ENCODE data around the gene ADAMTS2. TPM values are rescaled to one million over a fixed set of nuclear protein-coding genes. Genes with fewer than 3 reads are reported as not detected.

Gene ADAMTS2
- total RNA-seq, 1 experiment from 2014 or later = not detected

DNA sequence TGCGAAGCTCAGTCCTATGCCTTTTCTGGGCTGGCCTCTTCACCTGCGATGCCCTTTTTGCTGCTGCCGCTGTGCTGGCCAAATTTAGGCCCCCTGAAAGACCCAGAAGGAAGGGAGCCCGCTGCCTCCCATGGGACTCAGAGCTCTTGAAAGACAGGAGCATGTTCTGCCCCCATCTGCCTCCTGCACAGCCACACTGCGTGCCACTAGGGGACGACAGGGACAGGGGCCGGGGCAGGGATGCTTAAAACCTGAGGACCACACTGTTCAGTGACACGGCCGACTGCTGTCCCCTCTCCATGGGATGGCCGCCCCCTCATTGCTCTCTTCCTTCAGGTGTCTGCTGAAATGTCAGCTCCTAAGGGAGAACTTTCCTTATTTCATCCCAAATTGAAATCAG, 132.4 kb downstream of the ADAMTS2 start:
- DNase-seq = peak; percentile 21 to 24
- no peaks in the 10 kb centered on the region for H3K9me3 ChIP-seq (replicated peaks)

DNA sequence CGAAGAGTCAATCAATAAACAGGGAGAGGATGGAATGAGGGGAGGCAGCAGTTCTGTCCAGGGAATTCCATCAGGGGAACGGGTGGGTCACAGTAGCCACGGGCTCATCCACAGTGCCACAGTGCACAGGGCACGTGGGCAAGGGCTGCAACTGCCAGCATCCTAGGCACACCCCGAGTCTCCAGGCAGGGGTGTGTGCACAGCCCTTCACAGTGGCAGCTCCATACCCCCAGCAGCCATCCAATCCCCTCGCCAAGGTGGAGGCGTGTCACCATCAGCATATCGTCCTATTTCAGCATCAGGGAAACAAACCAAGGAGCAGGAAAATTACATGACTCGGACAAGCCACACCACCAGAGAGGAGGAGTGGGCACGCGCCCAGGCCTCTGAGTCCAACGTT, 133.6 kb downstream of the ADAMTS2 start:
- H3K4me1 ChIP-seq = no peaks in the 10 kb centered on the region
- H3K27me3 ChIP-seq = no peaks in the 10 kb centered on the region
- H3K4me3 ChIP-seq = no peak overlapping the region
- H3K27ac ChIP-seq = no peak overlapping the region
- H3K36me3 ChIP-seq = no peaks in the 10 kb centered on the region
- H3K9me3 ChIP-seq (replicated peaks) = no peaks in the 10 kb centered on the region
- DNase-seq = no peak

More for the DNA sequence above, 132.4 kb downstream of the ADAMTS2 start:
- Histone ChIP-seq H3K4me1 (no peaks in the 10 kb centered on the region), H3K36me3 (no peaks in the 10 kb centered on the region), H3K27me3 (no peaks in the 10 kb centered on the region), H3K27ac (no peak overlapping the region), H3K4me3 (no peak overlapping the region)

DNA sequence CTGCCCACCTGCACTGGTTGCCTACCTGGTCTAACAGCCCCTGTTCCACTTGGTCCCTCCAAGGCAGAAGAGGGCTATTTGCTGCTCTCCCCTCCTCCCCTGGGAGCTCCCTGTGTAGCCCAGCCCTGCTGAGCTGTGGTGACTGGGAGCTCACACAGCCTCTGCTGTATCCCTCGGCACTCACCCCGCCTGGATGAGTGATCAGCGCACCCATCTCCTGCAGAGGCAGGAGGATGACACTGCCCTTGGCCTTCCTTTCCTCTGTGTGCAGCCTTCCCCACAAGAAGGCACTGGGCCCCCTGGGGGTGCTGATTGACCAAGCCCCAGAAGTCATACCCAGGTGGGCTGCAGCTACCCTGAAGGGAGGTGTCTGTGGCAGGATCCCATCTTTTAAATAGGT, 134.2 kb downstream of the ADAMTS2 start:
- no peak for DNase-seq
- H3K27me3 ChIP-seq = no peaks in the 10 kb centered on the region
- no peaks in the 10 kb centered on the region for H3K36me3 ChIP-seq
- no peak overlapping the region for H3K4me3 ChIP-seq
- H3K27ac ChIP-seq = no peak overlapping the region
- H3K9me3 ChIP-seq (replicated peaks) = no peaks in the 10 kb centered on the region
- no peaks in the 10 kb centered on the region for H3K4me1 ChIP-seq

DNA sequence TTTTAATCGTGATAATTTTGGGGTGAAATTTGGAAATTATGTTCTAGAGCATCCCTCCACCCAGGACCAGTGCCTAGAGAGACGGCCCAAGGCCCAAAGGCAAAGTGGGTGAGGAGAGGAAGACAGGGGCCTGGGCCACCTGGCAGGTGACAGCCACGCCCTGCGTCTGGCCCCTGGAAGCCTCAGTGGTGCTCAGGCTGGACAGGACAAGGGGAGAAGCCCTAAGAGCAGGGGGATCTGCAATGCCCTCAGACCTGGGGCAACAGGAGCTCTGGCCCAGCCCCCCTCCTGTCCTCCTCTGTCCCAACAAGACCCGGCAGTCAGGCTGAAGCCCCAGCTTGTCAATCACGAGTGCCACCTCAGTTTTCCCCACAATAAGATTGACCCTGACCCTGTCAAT, 134.8 kb downstream of the ADAMTS2 start:
- no peak for DNase-seq
- Histone ChIP-seq H3K4me3 (no peak overlapping the region), H3K27ac (no peak overlapping the region), H3K4me1 (no peaks in the 10 kb centered on the region), H3K27me3 (no peaks in the 10 kb centered on the region), H3K36me3 (no peaks in the 10 kb centered on the region), H3K9me3 (replicated peaks) (no peaks in the 10 kb centered on the region)

DNA sequence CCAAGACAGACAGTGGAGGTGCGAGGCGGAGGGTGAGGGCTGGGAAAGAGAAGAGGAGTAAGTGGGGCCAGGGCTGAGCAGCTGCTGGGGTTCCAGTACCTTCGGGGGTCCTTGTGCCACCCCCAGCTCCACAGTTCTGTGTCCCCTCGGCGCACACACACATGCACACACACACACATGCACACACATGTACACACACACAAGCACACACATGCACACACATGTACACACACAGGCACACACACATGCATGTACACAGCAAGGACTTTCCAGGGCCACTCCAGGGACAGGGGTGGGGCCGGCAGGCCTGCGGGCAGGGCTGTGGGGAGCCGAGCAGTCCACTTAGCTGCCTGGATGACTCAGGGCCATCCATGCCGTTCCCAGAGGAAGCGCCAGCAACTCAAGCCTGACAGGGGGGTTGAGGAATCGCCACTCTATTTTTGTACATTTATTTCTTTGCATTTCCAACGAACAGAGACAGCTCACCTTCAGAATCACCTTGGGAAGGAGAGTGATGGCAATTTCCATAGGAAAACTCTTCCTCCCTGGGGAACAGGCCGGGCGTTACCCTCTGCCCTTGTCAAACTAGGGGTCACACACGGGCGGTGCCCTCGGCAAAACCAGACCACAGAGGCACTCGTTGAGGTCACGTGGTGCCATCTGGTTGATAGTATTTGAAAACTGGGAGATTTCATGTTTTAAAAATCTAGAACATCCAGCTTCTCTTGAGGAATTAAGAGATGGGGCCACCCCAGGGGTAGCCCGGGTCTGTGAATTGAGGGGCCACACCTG, 135.7 kb downstream of the ADAMTS2 start:
- H3K9me3 ChIP-seq (replicated peaks) = no peaks in the 10 kb centered on the region
- no peaks in the 10 kb centered on the region for H3K36me3 ChIP-seq
- no peaks in the 10 kb centered on the region for H3K27me3 ChIP-seq
- no peak overlapping the region for H3K27ac ChIP-seq
- no peaks in the 10 kb centered on the region for H3K4me1 ChIP-seq
- no peak for DNase-seq
- H3K4me3 ChIP-seq = no peak overlapping the region

DNA sequence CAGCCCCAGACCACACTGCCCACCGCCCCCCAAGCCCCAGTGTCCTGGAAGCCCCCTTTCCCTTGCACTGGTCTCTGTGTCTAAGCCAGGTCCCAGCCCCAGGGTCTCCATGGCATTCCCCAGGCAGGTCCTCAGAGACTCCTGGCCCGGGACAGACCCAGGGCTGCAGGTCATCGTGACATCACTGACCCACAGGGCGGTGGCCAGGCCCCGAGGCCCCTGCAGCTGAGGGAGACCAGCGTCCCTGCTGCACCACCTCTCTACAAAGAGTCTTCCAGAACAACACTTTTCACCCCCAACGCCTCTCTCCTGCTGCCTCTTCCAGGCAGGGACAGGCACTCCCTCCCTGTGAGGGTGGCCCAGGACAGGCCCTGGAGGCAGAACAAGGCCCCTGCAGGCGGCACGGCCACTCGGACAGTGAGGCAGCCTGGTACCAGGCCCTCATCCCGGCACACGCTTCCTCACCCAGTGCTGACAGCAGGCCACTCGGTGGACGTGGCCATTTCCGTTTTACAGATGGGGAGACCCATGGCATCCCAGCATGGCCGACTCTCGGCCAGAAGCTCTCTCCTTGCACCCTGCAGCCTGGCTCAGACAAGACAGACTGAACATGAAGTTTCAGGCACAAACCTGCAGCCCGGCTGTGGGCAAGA, 136.4 kb downstream of the ADAMTS2 start:
- Histone ChIP-seq H3K27me3 (no peaks in the 10 kb centered on the region), H3K36me3 (no peaks in the 10 kb centered on the region), H3K27ac (no peak overlapping the region), H3K4me3 (no peak overlapping the region), H3K9me3 (replicated peaks) (no peaks in the 10 kb centered on the region), H3K4me1 (no peaks in the 10 kb centered on the region)
- no peak for DNase-seq

DNA sequence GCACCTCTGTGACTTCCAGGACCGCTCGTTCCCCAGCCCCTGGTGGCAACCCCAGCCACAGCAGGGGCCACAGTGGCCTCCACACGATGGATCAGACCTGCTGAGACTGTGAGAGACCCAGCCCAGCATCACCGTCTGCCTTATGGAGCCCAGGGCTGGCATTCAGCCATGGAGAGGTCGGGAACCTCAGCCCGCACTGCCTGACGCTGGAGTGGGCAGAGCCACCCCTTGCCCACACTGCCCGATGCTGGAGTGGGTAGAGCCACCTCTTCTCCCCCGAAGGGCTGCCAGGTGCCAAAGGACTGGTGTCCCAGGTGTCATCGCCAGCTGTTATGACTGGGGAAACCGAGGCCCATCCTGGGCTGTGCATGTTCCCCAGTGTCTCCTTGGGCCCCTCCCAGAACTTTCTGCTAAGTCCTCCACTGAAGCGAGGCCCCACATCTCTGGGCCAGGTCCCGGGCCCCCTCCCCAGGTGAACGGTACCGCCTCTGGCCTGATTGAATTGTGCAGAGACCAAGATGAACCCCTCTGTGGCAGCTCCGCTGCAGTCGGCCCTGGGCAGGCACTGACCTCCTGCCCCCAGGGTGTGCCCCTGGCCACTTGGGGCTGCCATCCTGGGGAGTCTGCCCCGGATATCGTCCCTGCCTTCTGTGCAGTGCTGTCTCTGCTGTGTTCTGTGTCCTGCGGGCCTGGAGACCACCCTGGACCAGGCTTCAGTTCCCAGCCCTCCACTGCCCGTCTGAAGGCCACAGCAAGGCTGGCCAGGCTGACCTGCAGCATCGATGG, 137.1 kb downstream of the ADAMTS2 start:
- no peak overlapping the region for H3K27ac ChIP-seq
- H3K27me3 ChIP-seq = no peaks in the 10 kb centered on the region
- no peak overlapping the region for H3K4me3 ChIP-seq
- DNase-seq = no peak
- no peaks in the 10 kb centered on the region for H3K4me1 ChIP-seq
- H3K36me3 ChIP-seq = no peaks in the 10 kb centered on the region
- H3K9me3 ChIP-seq (replicated peaks) = no peaks in the 10 kb centered on the region

DNA sequence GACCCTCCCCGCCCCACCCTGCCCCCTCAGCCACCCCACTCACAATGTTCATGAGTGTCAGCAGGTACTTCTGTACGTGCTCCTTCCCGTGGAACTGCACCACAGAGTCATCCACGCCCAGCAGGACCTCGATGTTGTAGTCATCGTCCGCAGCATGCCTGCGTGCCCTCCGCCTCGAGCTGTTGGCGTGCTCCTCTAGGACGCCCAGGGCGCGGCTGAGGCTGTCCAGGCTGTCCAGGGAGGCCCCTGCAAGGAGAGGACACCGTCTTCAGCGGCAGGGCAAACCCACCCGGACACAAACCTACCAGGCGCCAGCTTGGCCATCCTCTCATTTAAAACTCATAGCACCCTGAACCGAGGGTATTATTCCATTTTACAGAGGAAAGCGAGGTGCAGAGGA, 137.8 kb downstream of the ADAMTS2 start:
- H3K9me3 ChIP-seq (replicated peaks) = no peaks in the 10 kb centered on the region
- no peaks in the 10 kb centered on the region for H3K36me3 ChIP-seq
- no peak overlapping the region for H3K4me3 ChIP-seq
- no peaks in the 10 kb centered on the region for H3K27me3 ChIP-seq
- no peaks in the 10 kb centered on the region for H3K4me1 ChIP-seq
- H3K27ac ChIP-seq = no peak overlapping the region
- DNase-seq = no peak

DNA sequence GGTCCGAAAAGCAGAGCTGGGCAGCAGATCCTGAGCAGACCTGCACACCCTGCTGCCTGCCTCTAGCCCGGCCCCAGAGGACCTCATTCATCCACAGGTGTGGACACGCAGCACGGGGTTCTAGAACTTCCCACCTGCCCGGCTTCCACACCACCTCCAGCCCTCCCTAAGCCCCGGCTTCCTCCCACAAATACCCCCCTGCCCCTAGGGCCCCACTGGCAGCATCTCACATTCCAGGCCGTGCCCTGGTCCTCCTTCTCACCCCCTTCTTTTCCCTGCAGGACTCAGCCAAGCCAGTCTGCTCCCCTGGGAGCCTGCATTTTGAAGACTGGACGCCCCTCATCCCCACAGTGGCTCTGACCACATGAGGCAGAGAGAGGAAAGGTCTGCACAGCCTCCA, 138.9 kb downstream of the ADAMTS2 start:
- Histone ChIP-seq H3K27ac (no peak overlapping the region), H3K9me3 (replicated peaks) (no peaks in the 10 kb centered on the region), H3K36me3 (no peaks in the 10 kb centered on the region), H3K27me3 (no peaks in the 10 kb centered on the region), H3K4me3 (no peak overlapping the region), H3K4me1 (no peaks in the 10 kb centered on the region)
- DNase-seq = no peak

DNA sequence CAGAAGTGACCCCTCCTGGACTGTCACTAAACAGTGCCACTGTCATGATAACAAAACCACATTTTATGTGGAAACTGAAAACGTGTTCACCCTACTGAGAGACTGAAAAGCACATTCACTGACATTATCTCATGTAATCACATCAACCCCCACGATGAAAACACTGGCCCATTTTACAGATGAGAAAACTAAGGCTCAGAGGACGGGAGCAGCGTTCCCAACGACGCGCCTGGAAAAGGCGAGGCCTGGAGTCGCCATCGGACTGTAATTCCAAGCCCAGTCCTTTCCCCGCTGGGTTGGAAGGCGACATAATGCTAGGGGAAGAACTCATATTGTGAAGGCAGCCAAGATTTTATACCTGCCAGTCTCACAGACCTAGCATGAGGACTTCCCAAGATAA, 140.0 kb downstream of the ADAMTS2 start:
- Histone ChIP-seq H3K4me3 (no peak overlapping the region), H3K9me3 (replicated peaks) (no peaks in the 10 kb centered on the region), H3K4me1 (no peaks in the 10 kb centered on the region), H3K36me3 (no peaks in the 10 kb centered on the region), H3K27ac (no peak overlapping the region), H3K27me3 (no peaks in the 10 kb centered on the region)
- no peak for DNase-seq

DNA sequence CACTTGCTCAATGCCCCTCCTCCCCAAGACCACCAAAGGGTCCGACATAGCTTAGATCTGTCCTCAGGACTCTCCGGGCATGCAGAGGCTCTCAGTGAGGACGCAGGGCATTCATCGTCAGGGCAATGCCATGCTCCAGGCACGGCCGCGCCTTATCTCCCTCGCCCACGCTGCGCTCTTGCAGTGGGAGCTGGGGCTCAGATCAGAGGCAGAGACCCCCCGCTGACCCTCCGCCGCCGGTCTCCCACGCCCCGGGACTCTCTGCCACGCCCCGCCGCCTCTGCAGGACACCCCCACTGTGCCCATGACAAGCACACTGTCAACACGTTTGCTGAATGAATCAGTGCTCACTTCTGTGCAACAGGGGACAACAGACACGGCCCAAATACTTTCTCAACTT, 140.7 kb downstream of the ADAMTS2 start:
- no peaks in the 10 kb centered on the region for H3K36me3 ChIP-seq

DNA sequence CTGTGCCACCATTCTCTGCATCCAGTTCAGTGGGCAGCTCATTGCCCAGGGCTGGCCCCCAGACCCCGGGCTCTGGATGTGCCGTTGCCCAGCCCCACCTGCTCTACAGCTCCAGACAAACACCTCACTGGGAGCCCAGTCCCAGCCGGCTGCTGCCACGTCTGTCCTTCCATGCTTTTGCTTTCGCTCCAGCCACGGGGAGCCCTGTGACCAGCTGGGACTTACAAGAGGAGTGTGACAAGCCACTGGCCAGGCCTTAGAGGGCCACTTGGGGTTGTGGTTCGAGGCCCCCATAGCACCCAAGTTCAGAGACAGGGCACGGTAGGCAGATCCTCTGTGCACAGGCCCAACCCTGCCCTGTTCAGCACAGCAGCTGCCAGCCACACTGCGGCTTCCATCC, 142.0 kb downstream of the ADAMTS2 start:
- H3K27ac ChIP-seq = no peak overlapping the region
- no peaks in the 10 kb centered on the region for H3K36me3 ChIP-seq
- H3K27me3 ChIP-seq = no peaks in the 10 kb centered on the region
- H3K4me1 ChIP-seq = no peaks in the 10 kb centered on the region
- H3K9me3 ChIP-seq (replicated peaks) = no peaks in the 10 kb centered on the region
- no peak overlapping the region for H3K4me3 ChIP-seq
- DNase-seq = no peak

More for the DNA sequence above, 140.7 kb downstream of the ADAMTS2 start:
- Histone ChIP-seq H3K4me3 (no peak overlapping the region), H3K9me3 (replicated peaks) (no peaks in the 10 kb centered on the region), H3K27me3 (no peaks in the 10 kb centered on the region), H3K4me1 (no peaks in the 10 kb centered on the region), H3K27ac (no peak overlapping the region)
- DNase-seq = no peak

DNA sequence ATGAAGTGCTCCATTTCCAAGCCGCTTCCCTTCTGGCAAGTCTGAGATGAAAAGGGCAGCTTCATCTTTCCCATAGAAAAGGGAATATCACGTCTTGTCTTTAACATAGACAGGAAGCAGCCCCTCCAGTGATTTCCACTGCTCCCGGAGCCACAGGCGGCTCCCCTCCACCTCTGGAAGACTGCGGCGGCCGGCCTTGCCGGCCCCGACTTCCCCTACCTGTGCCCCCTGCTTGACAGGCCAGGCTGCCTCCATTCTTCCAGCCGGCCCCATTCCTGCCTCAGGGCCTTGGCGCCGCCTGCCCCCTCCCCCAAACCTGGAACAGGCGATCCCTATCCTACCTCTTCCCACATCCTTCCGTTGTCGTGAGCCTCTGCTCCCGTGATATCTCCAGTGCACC, 143.3 kb downstream of the ADAMTS2 start:
- Histone ChIP-seq H3K4me3 (no peak overlapping the region), H3K36me3 (no peaks in the 10 kb centered on the region), H3K27ac (no peak overlapping the region), H3K9me3 (replicated peaks) (no peaks in the 10 kb centered on the region), H3K27me3 (no peaks in the 10 kb centered on the region), H3K4me1 (no peaks in the 10 kb centered on the region)
- no peak for DNase-seq

DNA sequence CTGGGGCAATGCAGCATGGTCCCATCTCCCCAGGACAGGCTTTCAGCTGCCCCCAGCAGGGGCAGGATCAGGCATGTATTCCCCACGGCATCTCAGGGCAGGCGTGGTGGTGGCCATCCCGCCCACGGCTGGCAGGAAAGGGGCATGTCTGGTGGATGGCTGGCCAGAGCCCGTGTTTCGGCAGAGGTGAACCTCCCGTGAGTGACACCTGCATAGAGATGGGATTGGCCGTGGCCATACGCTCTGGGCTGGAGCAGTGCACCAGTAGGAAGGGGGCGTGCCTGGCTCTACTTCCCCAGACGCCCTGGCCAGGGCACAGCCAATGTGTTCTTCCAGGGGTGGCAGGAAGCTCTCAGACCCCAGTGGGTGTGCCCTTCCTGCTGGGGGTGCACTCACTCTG, 146.0 kb downstream of the ADAMTS2 start:
- no peaks in the 10 kb centered on the region for H3K9me3 ChIP-seq (replicated peaks)
- no peak overlapping the region for H3K4me3 ChIP-seq
- no peak for DNase-seq
- no peaks in the 10 kb centered on the region for H3K27me3 ChIP-seq
- no peak overlapping the region for H3K27ac ChIP-seq
- no peaks in the 10 kb centered on the region for H3K4me1 ChIP-seq
- H3K36me3 ChIP-seq = no peaks in the 10 kb centered on the region

DNA sequence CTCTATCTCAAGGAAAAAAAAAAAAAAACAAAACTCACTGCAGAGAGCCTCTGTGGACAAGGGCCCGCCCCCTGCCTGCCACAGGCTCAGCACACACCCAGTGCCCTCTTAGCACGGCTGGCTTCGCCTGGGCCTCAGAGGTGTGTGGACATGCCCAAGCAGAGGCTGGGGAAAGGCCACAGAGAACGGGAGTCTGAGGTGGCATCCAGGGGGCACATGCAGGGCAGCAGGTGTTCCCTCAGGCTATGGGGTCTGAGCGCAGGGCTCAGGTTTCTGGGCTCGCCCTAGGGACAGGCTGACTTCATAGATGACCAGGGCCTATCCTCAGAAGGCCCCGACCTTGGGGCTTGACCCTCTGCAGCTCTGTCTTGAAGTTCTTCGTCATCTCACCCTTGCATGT, 146.4 kb downstream of the ADAMTS2 start:
- no peak overlapping the region for H3K4me3 ChIP-seq
- H3K27me3 ChIP-seq = no peaks in the 10 kb centered on the region
- H3K36me3 ChIP-seq = no peaks in the 10 kb centered on the region
- H3K9me3 ChIP-seq (replicated peaks) = no peaks in the 10 kb centered on the region
- no peak overlapping the region for H3K27ac ChIP-seq
- no peak for DNase-seq
- H3K4me1 ChIP-seq = no peaks in the 10 kb centered on the region
